GM12865 (cell line): Measurements from ENCODE around the gene MAP3K12.

ENCODE experiments used
- DNase-seq: peaks from one replicate; pipeline ENCODE4 v3.0.0; 2010; ENCODE audit warnings: low read depth
- H3K4me3 ChIP-seq: 2 replicates; pipeline ENCODE4 v1.5.1; 2011; ENCODE audit warnings: mild to moderate bottlenecking, low read depth, low read length, control low read depth
- CTCF ChIP-seq: IDR thresholded peaks from 2 replicates; pipeline ENCODE4 v1.5.1; 2011; ENCODE audit warnings: low read length, control low read depth, low read depth, inconsistent platforms; ENCODE audit not compliant: insufficient read depth; ENCODE audit errors: missing control alignments

MAP3K12 gene

GRCh38 chr12:53467082-53467481 lies 32.2 kb downstream of the MAP3K12 start:
- no peak for DNase-seq
- no peak overlapping the region for H3K4me3 ChIP-seq
- no peak for TF ChIP-seq CTCF

- no peak for TF ChIP-seq CTCF
- no peak for DNase-seq
- H3K4me3 ChIP-seq, result no peak overlapping the region
Observed at GRCh38 chr12:53466640-53467039, 32.6 kb downstream of the MAP3K12 start.

- no peak for TF ChIP-seq CTCF
- no peak overlapping the region for H3K4me3 ChIP-seq
- no peak for DNase-seq
Observed at GRCh38 chr12:53465679-53466078, 33.6 kb downstream of the MAP3K12 start.

- DNase-seq, result no peak
- TF ChIP-seq CTCF, result no peak
- no peak overlapping the region for H3K4me3 ChIP-seq
Observed at GRCh38 chr12:53464685-53465418, 34.4 kb downstream of the MAP3K12 start.

GRCh38 chr12:53463802-53464560 lies 35.3 kb downstream of the MAP3K12 start:
- DNase-seq, result no peak
- H3K4me3 ChIP-seq, result no peak overlapping the region
- no peak for TF ChIP-seq CTCF

- no peak overlapping the region for H3K4me3 ChIP-seq
- TF ChIP-seq CTCF, result no peak
- no peak for DNase-seq
Observed at GRCh38 chr12:53462935-53463334, 36.3 kb downstream of the MAP3K12 start.
